Measurements from ENCODE around the gene ZDHHC12. TPM values are rescaled to one million over a fixed set of nuclear protein-coding genes. Genes with fewer than 3 reads are reported as not detected.

Gene ZDHHC12
- total RNA-seq, 1 donor from 2014 or later: 24.8 TPM

DNA sequence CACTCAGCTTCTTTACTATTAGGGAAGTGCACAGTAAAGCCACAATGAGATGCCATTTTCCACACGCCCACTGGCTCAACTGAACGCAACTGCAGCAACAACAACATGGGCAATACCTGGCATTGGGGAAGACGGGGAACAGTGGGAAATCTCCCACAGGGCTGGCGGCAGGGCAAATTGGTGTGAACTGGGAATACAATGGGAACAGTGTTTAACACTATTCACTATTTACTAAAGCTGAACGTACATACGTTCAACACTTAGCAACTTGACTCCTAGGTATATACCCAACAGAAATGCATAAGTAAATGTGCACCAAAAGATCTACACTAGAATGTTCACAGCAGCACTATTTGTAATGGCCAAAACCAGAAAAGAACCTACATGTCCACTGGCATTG lies 33.7 kb upstream of the ZDHHC12 start:
- H3K36me3 Mint-ChIP-seq (ENCODE audit: unreplicated experiment): no peaks in the 10 kb centered on the region
- H3K27ac Mint-ChIP-seq (ENCODE audit: unreplicated experiment): no peak overlapping the region

DNA sequence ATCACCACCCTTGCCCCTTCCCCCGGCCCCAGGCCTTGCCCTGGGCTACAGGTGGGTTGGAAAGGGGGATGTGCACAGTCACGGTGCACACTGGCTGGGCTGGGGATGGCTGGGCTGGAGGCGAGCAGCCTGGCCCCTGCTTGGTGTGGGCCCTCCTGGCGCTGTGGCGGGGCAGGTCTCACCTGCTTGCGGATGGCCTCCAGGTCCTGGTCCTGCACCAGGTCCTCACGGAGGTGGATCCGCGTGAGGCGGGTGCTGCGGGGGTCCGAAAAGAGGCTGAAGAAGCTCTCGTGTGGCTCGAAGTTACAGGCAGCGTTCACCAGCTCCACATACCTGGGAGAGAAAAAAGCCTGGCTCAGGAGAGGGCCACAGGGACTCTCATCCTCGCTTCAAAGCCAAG lies 29.7 kb upstream of the ZDHHC12 start:
- TF ChIP-seq, protein P1, sequence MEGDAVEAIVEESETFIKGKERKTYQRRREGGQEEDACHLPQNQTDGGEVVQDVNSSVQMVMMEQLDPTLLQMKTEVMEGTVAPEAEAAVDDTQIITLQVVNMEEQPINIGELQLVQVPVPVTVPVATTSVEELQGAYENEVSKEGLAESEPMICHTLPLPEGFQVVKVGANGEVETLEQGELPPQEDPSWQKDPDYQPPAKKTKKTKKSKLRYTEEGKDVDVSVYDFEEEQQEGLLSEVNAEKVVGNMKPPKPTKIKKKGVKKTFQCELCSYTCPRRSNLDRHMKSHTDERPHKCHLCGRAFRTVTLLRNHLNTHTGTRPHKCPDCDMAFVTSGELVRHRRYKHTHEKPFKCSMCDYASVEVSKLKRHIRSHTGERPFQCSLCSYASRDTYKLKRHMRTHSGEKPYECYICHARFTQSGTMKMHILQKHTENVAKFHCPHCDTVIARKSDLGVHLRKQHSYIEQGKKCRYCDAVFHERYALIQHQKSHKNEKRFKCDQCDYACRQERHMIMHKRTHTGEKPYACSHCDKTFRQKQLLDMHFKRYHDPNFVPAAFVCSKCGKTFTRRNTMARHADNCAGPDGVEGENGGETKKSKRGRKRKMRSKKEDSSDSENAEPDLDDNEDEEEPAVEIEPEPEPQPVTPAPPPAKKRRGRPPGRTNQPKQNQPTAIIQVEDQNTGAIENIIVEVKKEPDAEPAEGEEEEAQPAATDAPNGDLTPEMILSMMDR (IDR thresholded peaks at IDR 0.05): no peak
- Mint-ChIP-seq H3K36me3 (ENCODE audit: unreplicated experiment) (peaks cover 2% of the 10 kb centered on the region), H3K4me1 (ENCODE audit: unreplicated experiment) (no peaks in the 10 kb centered on the region), H3K9me3 (ENCODE audit: unreplicated experiment) (no peaks in the 10 kb centered on the region), H3K4me3 (ENCODE audit: unreplicated experiment) (no peak overlapping the region), H3K27me3 (ENCODE audit: unreplicated experiment) (no peaks in the 10 kb centered on the region), H3K27ac (ENCODE audit: unreplicated experiment) (no peak overlapping the region)
- DNase-seq (ENCODE audit: extremely low spot score, unreplicated experiment): no peak

More for the DNA sequence above, 33.7 kb upstream of the ZDHHC12 start:
- DNase-seq (ENCODE audit: extremely low spot score, unreplicated experiment): no peak
- TF ChIP-seq, protein P1 (IDR thresholded peaks at IDR 0.05): no peak
- no peak overlapping the region for H3K4me3 Mint-ChIP-seq (ENCODE audit: unreplicated experiment)
- H3K9me3 Mint-ChIP-seq (ENCODE audit: unreplicated experiment): no peaks in the 10 kb centered on the region
- no peaks in the 10 kb centered on the region for H3K4me1 Mint-ChIP-seq (ENCODE audit: unreplicated experiment)
- no peaks in the 10 kb centered on the region for H3K27me3 Mint-ChIP-seq (ENCODE audit: unreplicated experiment)

DNA sequence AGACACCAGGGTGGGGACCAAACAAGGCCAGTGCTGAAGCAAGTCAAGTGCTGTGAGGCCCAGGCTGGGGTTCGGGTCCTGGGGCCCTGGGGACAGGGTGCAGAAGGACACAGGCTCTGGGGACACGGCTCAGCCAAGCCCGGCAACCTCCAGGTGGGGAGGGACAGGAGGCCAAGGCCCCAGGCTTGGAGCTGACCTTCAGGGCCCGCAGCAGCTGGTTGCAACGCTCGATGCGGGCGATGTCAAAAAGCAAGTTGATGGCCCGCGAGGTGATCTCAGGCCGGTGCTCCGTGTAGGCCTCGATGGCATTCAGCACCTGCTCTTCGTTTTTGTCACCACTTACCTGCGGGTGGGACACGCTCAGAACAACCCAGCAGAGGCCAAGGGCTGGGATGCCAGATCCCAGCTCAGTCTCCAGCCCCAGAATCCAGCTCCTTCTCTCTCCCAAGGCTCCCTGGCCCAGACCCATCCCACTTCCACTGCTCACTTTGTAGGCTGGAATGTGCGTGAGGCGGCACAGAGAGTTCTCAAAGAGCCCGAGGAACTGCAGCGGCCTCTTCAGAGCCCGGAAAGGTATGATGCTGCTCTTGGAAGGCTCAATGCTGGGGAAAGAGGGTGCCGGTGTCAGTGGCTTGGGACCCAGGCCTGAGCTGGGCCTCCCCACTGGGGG lies 27.1 kb upstream of the ZDHHC12 start:
- DNase-seq (ENCODE audit: extremely low spot score, unreplicated experiment): no peak
- H3K9me3 Mint-ChIP-seq (ENCODE audit: unreplicated experiment): no peaks in the 10 kb centered on the region
- peaks cover 7% of the 10 kb centered on the region for H3K36me3 Mint-ChIP-seq (ENCODE audit: unreplicated experiment)
- H3K4me1 Mint-ChIP-seq (ENCODE audit: unreplicated experiment): no peaks in the 10 kb centered on the region
- no peak overlapping the region for H3K4me3 Mint-ChIP-seq (ENCODE audit: unreplicated experiment)
- H3K27me3 Mint-ChIP-seq (ENCODE audit: unreplicated experiment): no peaks in the 10 kb centered on the region
- TF ChIP-seq, protein P1 (IDR thresholded peaks at IDR 0.05): no peak
- H3K27ac Mint-ChIP-seq (ENCODE audit: unreplicated experiment): no peak overlapping the region

DNA sequence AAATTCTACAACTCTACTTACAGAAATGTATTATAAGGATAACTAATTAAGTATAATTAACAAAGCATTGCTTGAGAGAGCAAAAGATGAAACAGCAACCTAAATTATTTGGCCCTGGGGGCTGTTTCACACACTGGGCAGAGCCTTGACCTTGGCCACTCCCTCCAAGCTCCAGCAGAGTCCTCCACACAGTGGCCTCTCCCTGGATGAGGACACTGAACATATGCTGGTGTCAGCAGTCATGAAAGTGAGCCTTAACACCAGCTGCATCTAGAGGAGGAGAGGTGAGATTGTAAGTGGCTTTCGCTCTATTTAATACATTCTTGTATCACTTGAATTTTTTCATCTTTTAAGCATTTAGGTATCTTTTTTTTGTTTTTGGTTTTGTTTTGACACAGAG lies 23.3 kb upstream of the ZDHHC12 start:
- Mint-ChIP-seq H3K27me3 (ENCODE audit: unreplicated experiment) (no peaks in the 10 kb centered on the region), H3K4me3 (ENCODE audit: unreplicated experiment) (no peak overlapping the region), H3K9me3 (ENCODE audit: unreplicated experiment) (no peaks in the 10 kb centered on the region), H3K36me3 (ENCODE audit: unreplicated experiment) (peaks cover 12% of the 10 kb centered on the region), H3K27ac (ENCODE audit: unreplicated experiment) (no peak overlapping the region), H3K4me1 (ENCODE audit: unreplicated experiment) (no peaks in the 10 kb centered on the region)
- TF ChIP-seq, protein P1 (IDR thresholded peaks at IDR 0.05): no peak
- DNase-seq (ENCODE audit: extremely low spot score, unreplicated experiment): no peak

DNA sequence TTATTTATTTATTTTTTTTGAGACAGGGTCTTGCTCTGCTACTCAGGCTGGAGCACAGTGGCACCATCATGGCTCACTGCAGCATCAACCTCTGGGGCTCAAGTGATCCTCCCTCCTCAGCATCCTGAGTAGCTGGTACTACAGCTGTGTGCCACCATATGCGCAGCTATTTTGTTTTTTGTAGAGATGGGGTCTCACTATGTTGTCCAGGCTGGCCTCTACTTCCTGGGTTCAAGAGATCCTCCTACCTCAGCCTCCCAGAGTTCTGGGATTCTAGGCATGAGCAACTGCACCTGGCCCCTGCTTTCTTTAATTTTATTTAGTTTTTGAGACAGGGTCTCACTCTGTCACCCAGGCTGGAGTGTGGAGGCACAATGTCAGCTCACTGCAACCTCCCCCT lies 19.5 kb upstream of the ZDHHC12 start:
- H3K9me3 Mint-ChIP-seq (ENCODE audit: unreplicated experiment): no peaks in the 10 kb centered on the region
- no peaks in the 10 kb centered on the region for H3K27me3 Mint-ChIP-seq (ENCODE audit: unreplicated experiment)
- H3K27ac Mint-ChIP-seq (ENCODE audit: unreplicated experiment): no peak overlapping the region
- TF ChIP-seq, protein P1 (IDR thresholded peaks at IDR 0.05): no peak
- H3K36me3 Mint-ChIP-seq (ENCODE audit: unreplicated experiment): peaks cover 22% of the 10 kb centered on the region
- H3K4me3 Mint-ChIP-seq (ENCODE audit: unreplicated experiment): no peak overlapping the region
- no peaks in the 10 kb centered on the region for H3K4me1 Mint-ChIP-seq (ENCODE audit: unreplicated experiment)
- DNase-seq (ENCODE audit: extremely low spot score, unreplicated experiment): no peak
